HCT116 (cell line): ENCODE results near the gene AFF1. TPM values are rescaled to one million over a fixed set of nuclear protein-coding genes. Genes with fewer than 3 reads are reported as not detected.

Experiments used
- ATAC-seq: fragments of 200-7000 bp; cut with Tn5 transposase; 2 replicates; pipeline ENCODE4 v1.9.1; 2020; ENCODE audit warnings: mild to moderate bottlenecking, moderate library complexity
- BruUV-seq: library from RNA; stranded (reverse); fragments of 400-500 nt; replicated peaks from 2 replicates; lab custom pipeline; 2021; lab: Mats Ljungman, UMichigan
- CTCF ChIA-PET: fragments of 300-600 bp; sonication (Branson Sonifier 250); formaldehyde crosslinking; loops from one replicate; lab custom pipeline; 2021; ENCODE audit warnings: antibody characterized with exemption; lab: Charles Lee
- POLR2A ChIA-PET: fragments of 300-600, 350-600 bp; sonication (Branson Sonifier 250); formaldehyde crosslinking; loops from one replicate; lab custom pipeline; 2021; ENCODE audit warnings: antibody characterized with exemption; lab: Charles Lee
- RAD21 ChIA-PET, 2 experiments: fragments of 300-600 bp; sonication (Branson Sonifier 250); formaldehyde crosslinking; loops; one replicate each; lab custom pipeline; 2023; ENCODE audit warnings: low total read pairs in 2 of 2; ENCODE audit not compliant: uncharacterized antibody in 2 of 2, unreplicated experiment in 2 of 2, low non-redundant PET in 1 of 2; lab: Charles Lee
- DNase-seq: peaks from one replicate; pipeline ENCODE4 v3.0.0-alpha.2; 2010; ENCODE audit warnings: low read depth, low spot score
- H2AFZ ChIP-seq: fragments of 200-600 bp; shearing (Covaris generic), sonication (generic); 2 replicates; pipeline ENCODE4 v1.6.1; 2017; ENCODE audit warnings: low read depth, mixed run types, mixed read lengths, antibody characterized with exemption, low read length; ENCODE audit not compliant: poor library complexity, severe bottlenecking
- H3K27ac ChIP-seq: 2 replicates; pipeline ENCODE4 v1.5.1; 2012; ENCODE audit warnings: low read depth, low read length
- H3K27me3 ChIP-seq: fragments of 200-600 bp; sonication (generic); 2 replicates; pipeline ENCODE4 v1.6.1; 2016; ENCODE audit warnings: mixed run types, low read length, mixed read lengths; ENCODE audit not compliant: insufficient read depth
- H3K36me3 ChIP-seq, 2 experiments: fragments of 200-500 bp in 1 of 2; fragments of 200-600 bp in 1 of 2; sonication (Bioruptor generic) in 1 of 2; sonication (generic) in 1 of 2; 2 replicates each; pipeline versions ENCODE4 v1.5.1 to v1.6.1; 2014 to 2016; ENCODE audit warnings: low read length in 2 of 2, inconsistent platforms in 1 of 2, mixed read lengths in 1 of 2, mixed run types in 1 of 2; ENCODE audit not compliant: insufficient read depth in 2 of 2, control insufficient read depth in 1 of 2
- H3K4me1 ChIP-seq, 2 experiments: fragments of 200-600 bp in 1 of 2; sonication (generic) in 1 of 2; 2 replicates each; pipeline versions ENCODE4 v1.5.1 to v1.6.1; 2012 to 2017; ENCODE audit warnings: low read length in 2 of 2, inconsistent platforms in 1 of 2, mild to moderate bottlenecking in 1 of 2, mixed read lengths in 1 of 2, mixed run types in 1 of 2, moderate library complexity in 1 of 2; ENCODE audit not compliant: insufficient read depth in 2 of 2, control insufficient read depth in 1 of 2
- H3K4me2 ChIP-seq: fragments of 200-600 bp; sonication (generic); 2 replicates; pipeline ENCODE4 v1.6.1; 2017; ENCODE audit warnings: mixed run types, low read length, mixed read lengths
- H3K4me3 ChIP-seq, 2 experiments: fragments of 200-600 bp in 1 of 2; sonication (generic) in 1 of 2; replicated peaks in 1 of 2; 2 replicates each; pipeline ENCODE4 v1.5.1; 2011 to 2016; ENCODE audit warnings: low read length in 2 of 2, control low read depth in 1 of 2, low read depth in 1 of 2, mild to moderate bottlenecking in 1 of 2, mixed read lengths in 1 of 2, mixed run types in 1 of 2
- H3K79me2 ChIP-seq: fragments of 200-600 bp; sonication (generic); 2 replicates; pipeline ENCODE4 v1.6.1; 2017; ENCODE audit warnings: mild to moderate bottlenecking, mixed run types, low read length, moderate library complexity, mixed read lengths; ENCODE audit not compliant: insufficient read depth
- H3K9ac ChIP-seq: fragments of 200-600 bp; sonication (generic); 2 replicates; pipeline ENCODE4 v1.6.1; 2016; ENCODE audit warnings: low read length, mixed read lengths
- H3K9me2 ChIP-seq: fragments of 200-600 bp; sonication (generic), shearing (Covaris generic); 2 replicates; pipeline ENCODE4 v1.6.1; 2017; ENCODE audit warnings: mixed run types, mild to moderate bottlenecking, moderate library complexity; ENCODE audit not compliant: insufficient read depth
- H3K9me3 ChIP-seq, 2 experiments: fragments of 200-500 bp in 1 of 2; fragments of 200-600 bp in 1 of 2; sonication (Bioruptor generic) in 1 of 2; sonication (generic) in 1 of 2; 2 replicates each; pipeline ENCODE4 v1.6.1; 2014 to 2017; ENCODE audit warnings: low read length in 2 of 2, mixed read lengths in 2 of 2, inconsistent platforms in 1 of 2, low read depth in 1 of 2, mild to moderate bottlenecking in 1 of 2, mixed run types in 1 of 2, moderate library complexity in 1 of 2; ENCODE audit not compliant: control insufficient read depth in 1 of 2, insufficient read depth in 1 of 2
- H4K20me1 ChIP-seq: fragments of 200-600 bp; sonication (generic), shearing (Covaris generic); 2 replicates; pipeline ENCODE4 v1.6.1; 2017; ENCODE audit warnings: mixed run types, mild to moderate bottlenecking, moderate library complexity; ENCODE audit not compliant: insufficient read depth
- CBX3 ChIP-seq: IDR thresholded peaks from 2 replicates; pipeline ENCODE4 v1.6.1; 2012; ENCODE audit warnings: low read depth
- CEBPB ChIP-seq: IDR thresholded peaks from 2 replicates; pipeline ENCODE4 v1.6.1; 2012; ENCODE audit warnings: low read depth
- ELF1 ChIP-seq: IDR thresholded peaks from 2 replicates; pipeline ENCODE4 v1.6.1; 2012; ENCODE audit warnings: low read depth, borderline replicate concordance
- EZH2 ChIP-seq: fragments of 200-600 bp; sonication (generic); IDR thresholded peaks from 2 replicates; pipeline ENCODE4 v1.6.1; 2017; ENCODE audit warnings: antibody characterized with exemption, mixed run types
- FOSL1 ChIP-seq: IDR thresholded peaks from 2 replicates; pipeline ENCODE4 v1.6.1; 2012; ENCODE audit warnings: low read depth
- JUND ChIP-seq: IDR thresholded peaks from 2 replicates; pipeline ENCODE4 v1.6.1; 2012
- MAX ChIP-seq: IDR thresholded peaks from 2 replicates; pipeline ENCODE4 v1.6.1; 2012
- POLR2AphosphoS5 ChIP-seq: IDR thresholded peaks from 2 replicates; pipeline ENCODE4 v1.6.1; 2011; ENCODE audit warnings: mild to moderate bottlenecking, low read depth, low read length, moderate library complexity
- SIN3A ChIP-seq: IDR thresholded peaks from 2 replicates; pipeline ENCODE4 v1.6.1; 2012; ENCODE audit warnings: low read depth
- YY1 ChIP-seq: IDR thresholded peaks from 2 replicates; pipeline ENCODE4 v1.6.1; 2011; ENCODE audit warnings: low read length, low read depth, moderate library complexity, mild to moderate bottlenecking; ENCODE audit not compliant: insufficient replicate concordance; ENCODE audit errors: extremely low read depth
- ZFX ChIP-seq: fragments of 450-650 bp; IDR thresholded peaks from 2 replicates; pipeline ENCODE4 v1.6.1; 2017
- intact Hi-C: fragments of 100-400 bp; cut with micrococcal nuclease; formaldehyde crosslinking; loops from 2 replicates; pipeline ENCODE4 v1.10.0; 2022
- total RNA-seq: library from RNA; stranded (reverse); gene quantifications from one replicate; pipeline ENCODE4 v1.2.1, GENCODE V29; 2021; ENCODE audit not compliant: unreplicated experiment
- TF ChIP-seq, protein P1 (sequence below): IDR thresholded peaks from 2 replicates; pipeline ENCODE4 v1.6.1; 2012
- TF ChIP-seq, protein P2 (sequence below): IDR thresholded peaks from 2 replicates; pipeline ENCODE4 v1.6.1; 2011; ENCODE audit warnings: mild to moderate bottlenecking, low read length, moderate library complexity; ENCODE audit not compliant: insufficient replicate concordance; ENCODE audit errors: extremely low read depth

The AFF1 gene
- total RNA-seq, 1 experiment from 2014 or later = 43.1 TPM

DNA sequence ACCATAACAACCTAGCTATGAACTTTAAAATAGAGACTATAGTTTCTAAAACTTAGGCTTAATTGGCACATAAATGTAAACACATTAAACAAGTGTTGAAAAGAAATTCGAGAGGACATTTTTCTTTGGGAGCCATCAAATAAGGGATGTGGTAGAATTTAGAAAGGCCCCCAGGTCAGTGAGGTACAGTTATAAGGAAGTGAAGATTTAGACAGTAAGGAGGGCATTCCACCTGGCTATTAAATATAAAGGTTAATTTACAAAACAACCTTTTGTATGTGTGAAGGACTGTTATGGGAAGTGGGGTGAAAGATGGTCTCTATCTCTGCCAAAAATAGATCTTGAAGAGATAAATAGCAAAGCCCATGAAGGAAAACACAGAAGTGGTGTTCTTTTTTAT, 83.9 kb downstream of the AFF1 start:
- Histone ChIP-seq H3K79me2 (peaks cover 61% of the 10 kb centered on the region), H3K27ac (no peak overlapping the region), H3K4me3 (no peak overlapping the region), H3K9ac (no peak overlapping the region), H4K20me1 (no peaks in the 10 kb centered on the region), H3K36me3 (no peaks in the 10 kb centered on the region), H2AFZ (no peak overlapping the region), H3K4me2 (no peak overlapping the region), H3K27me3 (no peaks in the 10 kb centered on the region), H3K4me1 (peaks cover 12 to 20% of the 10 kb centered on the region in 2 experiments), H3K9me2 (no peaks in the 10 kb centered on the region), H3K9me3 (no peaks in the 10 kb centered on the region)
- DNase-seq (no peak), ATAC-seq (no peak)
- RAD21 ChIA-PET = no interaction called here
- intact Hi-C loops = no loop called here
- CTCF ChIA-PET = no interaction called here
- POLR2A ChIA-PET = no interaction called here
- no TSS peak for BruUV-seq
- TF ChIP-seq, protein P1, sequence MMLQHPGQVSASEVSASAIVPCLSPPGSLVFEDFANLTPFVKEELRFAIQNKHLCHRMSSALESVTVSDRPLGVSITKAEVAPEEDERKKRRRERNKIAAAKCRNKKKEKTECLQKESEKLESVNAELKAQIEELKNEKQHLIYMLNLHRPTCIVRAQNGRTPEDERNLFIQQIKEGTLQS = no peak
- no peak for TF ChIP-seq FOSL1
- TF ChIP-seq YY1 = no peak
- TF ChIP-seq ZFX = no peak
- TF ChIP-seq CBX3 = no peak
- TF ChIP-seq CEBPB = no peak
- TF ChIP-seq ELF1 = no peak
- no peak for TF ChIP-seq SIN3A

GRCh38 chr4:87019246-87019791, 84.5 kb downstream of the AFF1 start:
- H3K36me3 ChIP-seq = no peaks in the 10 kb centered on the region
- no TSS peak for BruUV-seq
- peaks cover 61% of the 10 kb centered on the region for H3K79me2 ChIP-seq
- DNase-seq (no peak), ATAC-seq (no peak)
- H3K4me3 ChIP-seq = no peak overlapping the region
- no peak overlapping the region for H3K9ac ChIP-seq
- H3K27ac ChIP-seq = no peak overlapping the region
- H3K9me3 ChIP-seq = no peaks in the 10 kb centered on the region
- ChIA-PET CTCF (no interaction called here), RAD21 (no interaction called here), POLR2A (interaction anchor here (1.1 kb wide), 1 partner anchor 8 kb away, joined by 6 read pairs; no protein-coding TSS in a partner anchor)
- TF ChIP-seq CEBPB (no peak), POLR2AphosphoS5 (no peak), MAX (no peak), EZH2 (no peak), SIN3A (no peak), JUND (no peak), ZFX (no peak), CBX3 (no peak)
- TF ChIP-seq, protein P2, sequence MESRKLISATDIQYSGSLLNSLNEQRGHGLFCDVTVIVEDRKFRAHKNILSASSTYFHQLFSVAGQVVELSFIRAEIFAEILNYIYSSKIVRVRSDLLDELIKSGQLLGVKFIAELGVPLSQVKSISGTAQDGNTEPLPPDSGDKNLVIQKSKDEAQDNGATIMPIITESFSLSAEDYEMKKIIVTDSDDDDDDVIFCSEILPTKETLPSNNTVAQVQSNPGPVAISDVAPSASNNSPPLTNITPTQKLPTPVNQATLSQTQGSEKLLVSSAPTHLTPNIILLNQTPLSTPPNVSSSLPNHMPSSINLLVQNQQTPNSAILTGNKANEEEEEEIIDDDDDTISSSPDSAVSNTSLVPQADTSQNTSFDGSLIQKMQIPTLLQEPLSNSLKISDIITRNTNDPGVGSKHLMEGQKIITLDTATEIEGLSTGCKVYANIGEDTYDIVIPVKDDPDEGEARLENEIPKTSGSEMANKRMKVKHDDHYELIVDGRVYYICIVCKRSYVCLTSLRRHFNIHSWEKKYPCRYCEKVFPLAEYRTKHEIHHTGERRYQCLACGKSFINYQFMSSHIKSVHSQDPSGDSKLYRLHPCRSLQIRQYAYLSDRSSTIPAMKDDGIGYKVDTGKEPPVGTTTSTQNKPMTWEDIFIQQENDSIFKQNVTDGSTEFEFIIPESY = no peak
- no peak overlapping the region for H3K4me2 ChIP-seq
- no peaks in the 10 kb centered on the region for H3K27me3 ChIP-seq
- no peaks in the 10 kb centered on the region for H3K9me2 ChIP-seq
- intact Hi-C loops = no loop called here
- peaks cover 9 to 15% of the 10 kb centered on the region in 2 experiments for H3K4me1 ChIP-seq
- H2AFZ ChIP-seq = no peak overlapping the region
- no peaks in the 10 kb centered on the region for H4K20me1 ChIP-seq
